ENCODE measurements around the gene PRLH.

The PRLH gene

DNA sequence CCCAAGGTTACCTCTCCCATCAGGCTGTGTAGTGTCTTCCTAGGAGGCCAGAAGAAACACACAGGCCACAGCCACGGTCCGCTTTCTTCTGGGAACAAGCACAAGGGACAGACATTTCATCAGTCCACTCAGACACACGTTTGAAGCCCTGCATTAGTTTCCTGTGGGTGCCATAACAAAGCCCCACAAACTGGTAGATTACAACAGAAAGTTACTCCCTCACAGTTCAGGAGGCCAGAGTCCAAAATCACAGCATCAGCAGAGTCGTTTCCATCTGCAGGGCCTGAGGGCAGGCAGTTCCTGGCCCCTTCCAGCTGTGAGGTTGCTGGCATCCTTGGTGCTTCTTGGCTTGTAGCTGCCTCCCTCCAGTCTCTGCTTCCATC, 8.8 kb upstream of the PRLH start:
- POLR2A ChIA-PET: no interaction called here
- TF ChIP-seq, protein P1, sequence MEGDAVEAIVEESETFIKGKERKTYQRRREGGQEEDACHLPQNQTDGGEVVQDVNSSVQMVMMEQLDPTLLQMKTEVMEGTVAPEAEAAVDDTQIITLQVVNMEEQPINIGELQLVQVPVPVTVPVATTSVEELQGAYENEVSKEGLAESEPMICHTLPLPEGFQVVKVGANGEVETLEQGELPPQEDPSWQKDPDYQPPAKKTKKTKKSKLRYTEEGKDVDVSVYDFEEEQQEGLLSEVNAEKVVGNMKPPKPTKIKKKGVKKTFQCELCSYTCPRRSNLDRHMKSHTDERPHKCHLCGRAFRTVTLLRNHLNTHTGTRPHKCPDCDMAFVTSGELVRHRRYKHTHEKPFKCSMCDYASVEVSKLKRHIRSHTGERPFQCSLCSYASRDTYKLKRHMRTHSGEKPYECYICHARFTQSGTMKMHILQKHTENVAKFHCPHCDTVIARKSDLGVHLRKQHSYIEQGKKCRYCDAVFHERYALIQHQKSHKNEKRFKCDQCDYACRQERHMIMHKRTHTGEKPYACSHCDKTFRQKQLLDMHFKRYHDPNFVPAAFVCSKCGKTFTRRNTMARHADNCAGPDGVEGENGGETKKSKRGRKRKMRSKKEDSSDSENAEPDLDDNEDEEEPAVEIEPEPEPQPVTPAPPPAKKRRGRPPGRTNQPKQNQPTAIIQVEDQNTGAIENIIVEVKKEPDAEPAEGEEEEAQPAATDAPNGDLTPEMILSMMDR (IDR thresholded peaks at IDR 0.05; ENCODE audit: control extremely low read depth, extremely low read depth, low read depth, missing control alignments): no peak
- CTCF ChIA-PET: interaction anchor here (0.8 to 4.1 kb wide), 6 partner anchors 11 to 188 kb away, joined by 3 to 34 read pairs (median 3); no protein-coding TSS in a partner anchor
- DNase-seq (ENCODE audit: extremely low spot score): no peak

DNA sequence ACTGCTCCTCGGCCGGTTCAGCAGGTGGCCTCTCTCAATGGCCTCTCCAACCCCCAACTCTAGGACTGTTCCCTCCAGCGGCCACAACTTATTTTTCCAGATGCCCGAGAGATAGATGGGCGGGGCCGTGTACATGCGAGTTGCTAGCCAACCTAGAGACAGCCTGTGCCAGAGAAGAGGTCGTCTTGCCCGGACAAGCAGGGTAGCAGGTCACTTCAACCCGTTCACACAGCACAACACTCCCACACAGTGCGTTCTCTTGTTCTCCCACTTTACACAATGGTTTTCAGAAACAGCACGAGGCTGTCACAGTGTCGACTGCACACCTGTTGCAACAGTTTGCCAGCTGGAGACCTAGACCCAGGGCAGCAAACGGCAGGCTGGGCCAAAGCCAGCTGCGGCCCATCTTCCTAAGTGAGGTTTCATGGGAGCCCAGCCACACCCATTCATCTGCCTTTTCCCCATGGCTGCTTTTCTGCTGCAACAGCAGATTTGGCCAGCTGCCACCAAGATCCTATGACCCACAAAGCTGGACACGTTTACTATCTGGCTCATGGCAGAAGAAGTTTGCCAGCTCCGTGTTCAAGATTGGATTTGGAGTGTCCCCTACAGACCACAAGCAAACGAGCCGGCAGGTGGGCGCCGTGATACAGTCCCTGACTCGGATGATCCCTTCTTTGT, 7.3 kb upstream of the PRLH start:
- DNase-seq (ENCODE audit: extremely low spot score): no peak
- ChIA-PET POLR2A (no interaction called here), CTCF (interaction anchor here (0.7 to 1.8 kb wide), 4 partner anchors 9 to 576 kb away, joined by 3 to 9 read pairs (median 6); no protein-coding TSS in a partner anchor)
- TF ChIP-seq, protein P1 (IDR thresholded peaks at IDR 0.05; ENCODE audit: control extremely low read depth, extremely low read depth, low read depth, missing control alignments): no peak

GRCh38 chr2:237561221-237561620, 5.2 kb upstream of the PRLH start:
- DNase-seq (ENCODE audit: extremely low spot score): no peak
- TF ChIP-seq, protein P1 (IDR thresholded peaks at IDR 0.05; ENCODE audit: control extremely low read depth, extremely low read depth, low read depth, missing control alignments): no peak
- ChIA-PET CTCF (interaction anchor here (4.6 kb wide), 1 partner anchor 48 kb away, joined by 22 read pairs; no protein-coding TSS in a partner anchor), POLR2A (no interaction called here)

- DNase-seq (ENCODE audit: extremely low spot score): no peak
- TF ChIP-seq, protein P1 (IDR thresholded peaks at IDR 0.05; ENCODE audit: control extremely low read depth, extremely low read depth, low read depth, missing control alignments): no peak
- ChIA-PET CTCF (interaction anchor here (1.4 to 4.6 kb wide), 2 partner anchors 51 to 52 kb away, joined by 5 to 22 read pairs; no protein-coding TSS in a partner anchor), POLR2A (no interaction called here)
These were observed 2.6 kb upstream of the PRLH start for GRCh38 chr2:237563816-237564215.

DNA sequence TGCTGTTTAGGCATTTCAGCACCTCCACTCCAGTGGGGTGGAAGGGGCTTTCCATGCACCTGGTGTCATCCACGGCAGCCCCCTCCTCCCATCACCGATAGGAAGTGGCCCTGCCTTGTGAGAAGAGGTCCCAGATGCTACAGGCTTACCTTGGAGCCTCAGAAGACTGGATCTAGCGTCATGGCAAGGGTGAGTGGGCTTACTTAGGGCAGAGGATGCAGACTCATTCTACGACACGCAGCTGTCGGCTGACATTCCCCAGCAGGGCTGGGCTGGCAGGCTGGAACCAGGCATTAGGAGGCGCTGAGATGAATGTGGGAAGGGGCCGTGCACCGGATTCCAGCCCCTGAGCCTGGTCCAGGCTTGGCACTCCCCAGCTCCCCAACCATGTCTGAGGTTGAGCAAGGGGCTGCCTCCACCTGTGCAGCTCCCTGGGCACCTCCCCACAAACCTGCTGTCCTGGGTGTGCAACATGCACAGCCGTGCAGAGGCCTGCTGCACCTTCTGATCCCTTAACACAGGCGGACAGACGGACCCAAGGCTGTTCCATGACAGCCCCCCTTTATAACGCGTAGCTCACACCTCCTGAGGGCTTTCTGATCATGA, 1.7 kb upstream of the PRLH start:
- no peak for DNase-seq (ENCODE audit: extremely low spot score)
- TF ChIP-seq, protein P1 (IDR thresholded peaks at IDR 0.05; ENCODE audit: control extremely low read depth, extremely low read depth, low read depth, missing control alignments): no peak
- ChIA-PET POLR2A (no interaction called here), CTCF (interaction anchor here (4.6 kb wide), 1 partner anchor 51 kb away, joined by 22 read pairs; no protein-coding TSS in a partner anchor)

- TF ChIP-seq, protein P1 (IDR thresholded peaks at IDR 0.05; ENCODE audit: control extremely low read depth, extremely low read depth, low read depth, missing control alignments): no peak
- ChIA-PET POLR2A (no interaction called here), CTCF (interaction anchor here (3.6 kb wide), 1 partner anchor 53 kb away, joined by 17 read pairs; no protein-coding TSS in a partner anchor)
- DNase-seq (ENCODE audit: extremely low spot score): no peak
These were observed 400 bp upstream of the PRLH start for GRCh38 chr2:237565974-237566373.

Data from GM10248 (cell line).